ENCODE measurements around the gene ARSB. TPM values are rescaled to one million over a fixed set of nuclear protein-coding genes. Genes with fewer than 3 reads are reported as not detected.

The ARSB gene
- total and polyA plus RNA-seq, 2 donors (not counting 1 experiment from before 2014, with no cell fraction given): 4.6 to 9.8 TPM

GRCh38 chr5:78819166-78819565, 165.9 kb downstream of the ARSB start:
- intact Hi-C loops (cut with micrococcal nuclease): no loop called here
- TF ChIP-seq CTCF (IDR thresholded peaks at IDR 0.05) (no peak), EZH2 (IDR thresholded peaks at IDR 0.05; ENCODE audit: borderline replicate concordance, insufficient read depth, low read depth, low read length, poor library complexity, severe bottlenecking) (no peak)
- DNase-seq (no peak), ATAC-seq (ENCODE audit: low read depth) (no peak)
- H3K4me1 Mint-ChIP-seq: peaks cover 16% of the 10 kb centered on the region
- POLR2A ChIA-PET: no interaction called here
- peaks cover 0 to 4% of the 10 kb centered on the region in 2 experiments for H3K36me3 ChIP-seq (replicated peaks in 1 of 2; ENCODE audit: control extremely low read depth in 1 of 2, control insufficient read depth in 1 of 2, extremely low read depth in 1 of 2, insufficient read depth in 2 of 2, low read length in 1 of 2)
- no peak overlapping the region for H3K9ac ChIP-seq (ENCODE audit: low read length)
- no peak overlapping the region for H2AFZ ChIP-seq (ENCODE audit: insufficient read depth, low read depth, low read length, poor library complexity, severe bottlenecking)
- no peaks in the 10 kb centered on the region for H3K79me2 ChIP-seq (ENCODE audit: control insufficient read depth, insufficient read depth, low read length)
- peaks cover 0 to 3% of the 10 kb centered on the region in 2 donors for H3K4me1 ChIP-seq (ENCODE audit: control insufficient read depth in 2 of 2, insufficient read depth in 2 of 2, low read length in 2 of 2)
- CTCF ChIA-PET: no interaction called here
- H3K4me3 ChIP-seq (ENCODE audit: control extremely low read depth in 1 of 5, extremely low read depth in 1 of 5, insufficient read depth in 1 of 5, low read depth in 2 of 5, low read length in 4 of 5): no peak overlapping the region
- no peaks in the 10 kb centered on the region for H4K20me1 ChIP-seq (ENCODE audit: control insufficient read depth, insufficient read depth, low read length, poor library complexity, severe bottlenecking)
- H3K4me3 Mint-ChIP-seq: no peak overlapping the region
- H3K27me3 ChIP-seq (replicated peaks in 1 of 4; ENCODE audit: control extremely low read depth in 1 of 4, control insufficient read depth in 3 of 4, insufficient read depth in 4 of 4, low read length in 3 of 4): no peaks in the 10 kb centered on the region
- no peaks in the 10 kb centered on the region for H3K9me3 ChIP-seq (ENCODE audit: control extremely low read depth in 1 of 3, control insufficient read depth in 2 of 3, insufficient read depth in 1 of 3, low read length in 2 of 3)
- H3K27ac ChIP-seq (ENCODE audit: low read length in 2 of 2): no peak overlapping the region
- H3K27me3 Mint-ChIP-seq: no peaks in the 10 kb centered on the region
- no CpG with 5 or more reads among the region's 3 CpGs for WGBS (ENCODE audit: insufficient coverage)
- no peaks in the 10 kb centered on the region for H3K9me3 Mint-ChIP-seq (ENCODE audit: insufficient read depth)
- no peak overlapping the region for H3K4me2 ChIP-seq (replicated peaks; ENCODE audit: low read depth, low read length, poor library complexity, severe bottlenecking)
- no peak overlapping the region for H3K27ac Mint-ChIP-seq

- no peak overlapping the region for H3K9ac ChIP-seq (ENCODE audit: low read length)
- H3K27ac ChIP-seq (ENCODE audit: low read length in 2 of 2): no peak overlapping the region
- H3K4me3 ChIP-seq (ENCODE audit: control extremely low read depth in 1 of 5, extremely low read depth in 1 of 5, insufficient read depth in 1 of 5, low read depth in 2 of 5, low read length in 4 of 5): no peak overlapping the region
- TF ChIP-seq EZH2 (IDR thresholded peaks at IDR 0.05; ENCODE audit: borderline replicate concordance, insufficient read depth, low read depth, low read length, poor library complexity, severe bottlenecking): no peak
- no peak for TF ChIP-seq CTCF (IDR thresholded peaks at IDR 0.05)
- H3K4me1 ChIP-seq (ENCODE audit: control insufficient read depth in 2 of 2, insufficient read depth in 2 of 2, low read length in 2 of 2): no peaks in the 10 kb centered on the region
- ChIA-PET CTCF (no interaction called here), POLR2A (interaction anchor here (0.6 kb wide), 1 partner anchor 9 kb away, joined by 4 read pairs; no protein-coding TSS in a partner anchor)
- no peaks in the 10 kb centered on the region for H3K79me2 ChIP-seq (ENCODE audit: control insufficient read depth, insufficient read depth, low read length)
- WGBS (ENCODE audit: insufficient coverage): 100% methylated on average over 1 of the region's 3 CpGs
- Mint-ChIP-seq H3K27me3 (no peaks in the 10 kb centered on the region), H3K4me1 (peaks cover 9% of the 10 kb centered on the region), H3K4me3 (no peak overlapping the region), H3K27ac (no peak overlapping the region), H3K9me3 (ENCODE audit: insufficient read depth) (no peaks in the 10 kb centered on the region)
- H3K36me3 ChIP-seq (replicated peaks in 1 of 2; ENCODE audit: control extremely low read depth in 1 of 2, control insufficient read depth in 1 of 2, extremely low read depth in 1 of 2, insufficient read depth in 2 of 2, low read length in 1 of 2): no peaks in the 10 kb centered on the region
- no peaks in the 10 kb centered on the region for H3K27me3 ChIP-seq (replicated peaks in 1 of 4; ENCODE audit: control extremely low read depth in 1 of 4, control insufficient read depth in 3 of 4, insufficient read depth in 4 of 4, low read length in 3 of 4)
- no peak overlapping the region for H2AFZ ChIP-seq (ENCODE audit: insufficient read depth, low read depth, low read length, poor library complexity, severe bottlenecking)
- no peaks in the 10 kb centered on the region for H3K9me3 ChIP-seq (ENCODE audit: control extremely low read depth in 1 of 3, control insufficient read depth in 2 of 3, insufficient read depth in 1 of 3, low read length in 2 of 3)
- H4K20me1 ChIP-seq (ENCODE audit: control insufficient read depth, insufficient read depth, low read length, poor library complexity, severe bottlenecking): no peaks in the 10 kb centered on the region
- no peak for ATAC-seq (ENCODE audit: low read depth)
- no peak for DNase-seq
- no peak overlapping the region for H3K4me2 ChIP-seq (replicated peaks; ENCODE audit: low read depth, low read length, poor library complexity, severe bottlenecking)
- intact Hi-C loops (cut with micrococcal nuclease): no loop called here
Measured at GRCh38 chr5:78816143-78816765, 168.9 kb downstream of the ARSB start.
